ENCODE measurements around the gene MON1B. TPM values are rescaled to one million over a fixed set of nuclear protein-coding genes. Genes with fewer than 3 reads are reported as not detected.

The MON1B gene
- total and polyA plus RNA-seq, 9 of the 15 experiments (the other 6 are each of a cell fraction or from before 2014, with no cell fraction given): 5.0 to 66.0 (median 12.6) TPM

- TF ChIP-seq CTCF (IDR thresholded peaks at IDR 0.05 in 2 of 3, conservative IDR thresholded peaks at IDR 0.05 in 1 of 3; ENCODE audit: insufficient read depth in 2 of 3, low read depth in 1 of 3, low read length in 3 of 3) (no peak), GMEB1 (CRISPR knock-in tag; IDR thresholded peaks at IDR 0.05) (peak; percentile 31; the same call in 1 of the 2 replicates), DIDO1 (tag; IDR thresholded peaks at IDR 0.05; ENCODE audit: low read depth) (no peak), ETV5 (CRISPR knock-in tag; IDR thresholded peaks at IDR 0.05; ENCODE audit: low read depth) (no peak), NFIC (IDR thresholded peaks at IDR 0.05) (no peak), PURB (CRISPR knock-in tag; IDR thresholded peaks at IDR 0.05; ENCODE audit: low read depth) (no peak), ZNF41 (CRISPR knock-in tag; conservative IDR thresholded peaks at IDR 0.05) (0 out of 2 replicates have a peak, but pooled peaks have one; percentile 56), HOMEZ (CRISPR knock-in tag; IDR thresholded peaks at IDR 0.05) (no peak), DEAF1 (CRISPR knock-in tag; IDR thresholded peaks at IDR 0.05) (no peak), RAD51 (IDR thresholded peaks at IDR 0.05; ENCODE audit: borderline replicate concordance, low read depth) (no peak), ZNF23 (CRISPR knock-in tag; IDR thresholded peaks at IDR 0.05) (no peak), ZNF830 (CRISPR knock-in tag; IDR thresholded peaks at IDR 0.05) (no peak), ZNF766 (CRISPR knock-in tag; conservative IDR thresholded peaks at IDR 0.05) (peak; percentile 28; the same call in 1 of the 2 replicates), ESRRA (IDR thresholded peaks at IDR 0.05; ENCODE audit: borderline replicate concordance, low read depth) (peak; percentile 23; the same call in 1 of the 2 replicates), PHF20 (IDR thresholded peaks at IDR 0.05; ENCODE audit: partially characterized antibody) (no peak), PHF8 (IDR thresholded peaks at IDR 0.05; ENCODE audit: borderline replicate concordance, low read length) (no peak), RBM34 (IDR thresholded peaks at IDR 0.05; ENCODE audit: borderline replicate concordance, insufficient read depth, low read length) (no peak)
These were observed 43.0 kb downstream of the MON1B start (continued) for GRCh38 chr16:77233799-77234519.

All from K562 (cell line).